GM19467 (cell line): ENCODE measurements around the gene CACNA1I.

Source experiments
- ATAC-seq: cut with Tn5 transposase; IDR thresholded peaks from one replicate; pipeline ENCODE4 v1.9.1; 2021; ENCODE audit warnings: mild to moderate bottlenecking, moderate library complexity; ENCODE audit not compliant: unreplicated experiment

Gene CACNA1I

DNA sequence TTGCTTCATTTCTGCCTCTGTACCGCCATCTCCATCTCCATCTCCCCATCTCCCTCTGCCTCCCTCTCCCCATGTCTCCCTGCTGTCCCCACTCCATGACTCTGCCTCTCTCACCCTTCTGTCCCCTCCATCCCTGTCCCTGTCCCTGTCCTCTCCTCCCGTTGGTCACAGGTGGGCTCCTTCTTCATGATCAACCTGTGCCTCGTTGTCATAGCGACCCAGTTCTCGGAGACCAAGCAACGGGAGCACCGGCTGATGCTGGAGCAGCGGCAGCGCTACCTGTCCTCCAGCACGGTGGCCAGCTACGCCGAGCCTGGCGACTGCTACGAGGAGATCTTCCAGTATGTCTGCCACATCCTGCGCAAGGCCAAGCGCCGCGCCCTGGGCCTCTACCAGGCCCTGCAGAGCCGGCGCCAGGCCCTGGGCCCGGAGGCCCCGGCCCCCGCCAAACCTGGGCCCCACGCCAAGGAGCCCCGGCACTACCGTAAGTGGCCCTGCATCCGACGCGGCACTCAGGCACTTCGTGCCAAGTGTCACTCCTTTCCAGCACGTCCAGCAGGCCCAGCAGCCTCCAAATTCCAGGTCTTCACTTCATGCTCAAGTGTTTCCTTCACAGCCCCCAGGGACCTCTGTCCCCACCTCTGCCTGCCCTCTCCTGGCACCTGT lies 76.0 kb downstream of the CACNA1I start:
- no peak for ATAC-seq

DNA sequence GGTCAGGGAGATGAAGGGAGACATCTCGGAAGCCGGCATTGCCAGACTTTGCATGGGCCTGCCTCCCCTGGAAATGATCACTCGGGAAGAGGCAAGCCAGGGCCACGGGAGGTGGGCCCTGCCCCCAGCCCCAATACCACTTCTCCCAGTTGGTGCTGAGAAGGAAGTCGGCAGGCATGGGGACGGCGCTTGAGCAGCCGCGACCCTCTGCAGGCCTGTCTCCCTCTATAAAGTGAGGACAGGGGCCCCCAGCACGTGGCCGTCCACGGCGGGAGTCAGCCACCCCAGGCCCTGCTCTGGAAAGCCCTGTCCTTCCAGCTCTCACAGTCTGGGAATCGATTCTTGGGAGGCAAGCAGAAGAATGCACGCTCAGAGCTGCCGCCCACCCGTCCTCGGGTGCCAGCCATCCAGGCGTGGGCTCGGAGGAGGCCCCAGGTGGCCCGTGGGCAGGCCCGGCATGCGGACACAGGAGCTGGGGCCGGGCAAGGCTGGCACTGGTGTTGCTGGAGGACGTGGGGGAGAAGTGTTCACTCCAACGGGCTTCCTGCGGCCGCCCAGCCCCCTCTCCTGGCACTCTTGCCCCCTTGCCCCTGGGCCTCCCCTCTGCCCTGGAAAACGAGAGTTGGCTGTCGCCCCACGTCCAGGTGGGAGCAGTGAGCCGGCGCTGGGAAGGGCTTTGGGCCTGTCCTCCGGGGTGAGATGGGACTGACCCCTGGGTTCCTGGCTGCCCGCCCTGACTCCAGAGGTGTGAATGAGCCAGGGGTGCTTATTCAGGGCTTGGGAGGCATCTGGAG lies 77.5 kb downstream of the CACNA1I start:
- no peak for ATAC-seq

DNA sequence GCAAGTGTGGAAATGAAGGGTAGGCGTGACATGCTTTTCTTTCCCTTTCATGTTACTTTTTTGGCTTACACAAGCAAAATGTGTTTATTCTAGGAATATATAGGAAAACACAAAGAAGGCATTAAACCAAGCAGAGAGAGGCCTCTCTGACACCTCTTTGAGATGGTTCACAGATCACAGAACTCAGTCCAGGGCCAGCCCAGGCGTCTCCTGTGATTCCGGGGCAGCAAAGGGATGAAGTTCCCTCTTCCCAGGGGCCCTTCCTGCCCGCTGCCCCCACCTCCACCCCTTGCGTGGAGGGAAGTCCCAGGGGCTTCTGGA lies 78.0 kb downstream of the CACNA1I start:
- no peak for ATAC-seq

DNA sequence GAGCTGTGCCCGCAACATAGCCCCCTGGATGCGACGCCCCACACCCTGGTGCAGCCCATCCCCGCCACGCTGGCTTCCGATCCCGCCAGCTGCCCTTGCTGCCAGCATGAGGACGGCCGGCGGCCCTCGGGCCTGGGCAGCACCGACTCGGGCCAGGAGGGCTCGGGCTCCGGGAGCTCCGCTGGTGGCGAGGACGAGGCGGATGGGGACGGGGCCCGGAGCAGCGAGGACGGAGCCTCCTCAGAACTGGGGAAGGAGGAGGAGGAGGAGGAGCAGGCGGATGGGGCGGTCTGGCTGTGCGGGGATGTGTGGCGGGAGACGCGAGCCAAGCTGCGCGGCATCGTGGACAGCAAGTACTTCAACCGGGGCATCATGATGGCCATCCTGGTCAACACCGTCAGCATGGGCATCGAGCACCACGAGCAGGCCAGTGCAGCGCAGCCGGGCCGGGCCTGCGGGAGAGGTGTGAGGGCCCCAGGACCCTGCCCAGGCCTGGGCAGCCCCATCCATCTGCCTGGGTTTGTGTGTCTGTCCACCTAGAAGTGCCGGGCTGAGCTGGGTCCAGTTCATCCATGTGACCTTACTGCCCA lies 79.0 kb downstream of the CACNA1I start:
- ATAC-seq = no peak

DNA sequence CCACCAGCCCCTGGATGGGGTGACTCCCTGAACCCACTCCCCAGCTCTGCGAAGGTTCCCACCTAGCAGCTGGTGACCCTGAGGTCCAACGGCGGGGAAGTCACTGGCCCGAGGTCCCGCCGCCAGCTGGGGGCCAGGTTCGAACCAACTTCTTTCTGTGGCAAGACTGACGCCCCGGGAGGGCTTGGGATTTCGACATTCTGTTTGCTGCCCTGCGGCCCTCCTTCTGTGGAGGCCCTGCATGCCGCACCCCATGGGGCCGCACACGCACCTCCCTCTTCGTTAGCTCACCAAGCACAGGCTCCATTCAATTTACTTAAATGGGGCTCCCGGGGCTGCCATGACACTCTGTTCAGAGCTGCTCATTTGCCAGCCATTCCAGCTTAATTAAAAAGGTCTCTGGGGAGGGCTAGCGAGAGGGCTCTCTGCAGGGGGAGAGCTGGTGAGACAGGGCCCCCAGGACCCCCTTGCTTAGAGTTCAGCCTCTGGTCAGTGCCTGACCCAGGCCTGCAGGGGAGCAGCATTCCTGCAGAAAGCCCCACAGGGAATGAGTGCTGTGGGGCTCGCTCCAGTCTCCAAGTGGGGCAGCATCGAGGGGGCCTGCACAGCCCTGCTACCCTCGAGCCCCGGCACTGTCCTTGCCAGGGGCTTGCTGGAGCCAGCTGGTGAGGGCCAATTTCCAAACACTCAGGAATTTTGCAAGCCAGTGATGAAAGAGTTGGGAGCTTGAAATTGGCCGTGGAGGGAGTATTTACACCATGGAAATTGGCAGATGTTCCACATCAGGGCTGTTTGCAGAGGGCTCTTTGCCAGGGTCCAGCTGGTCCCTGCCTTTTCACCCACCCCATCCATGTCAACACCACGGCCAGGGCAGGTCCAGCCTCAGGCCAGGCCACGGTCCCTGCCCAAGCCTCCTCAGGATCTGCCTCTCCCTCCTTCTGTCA lies 80.8 kb downstream of the CACNA1I start:
- ATAC-seq = no peak

DNA sequence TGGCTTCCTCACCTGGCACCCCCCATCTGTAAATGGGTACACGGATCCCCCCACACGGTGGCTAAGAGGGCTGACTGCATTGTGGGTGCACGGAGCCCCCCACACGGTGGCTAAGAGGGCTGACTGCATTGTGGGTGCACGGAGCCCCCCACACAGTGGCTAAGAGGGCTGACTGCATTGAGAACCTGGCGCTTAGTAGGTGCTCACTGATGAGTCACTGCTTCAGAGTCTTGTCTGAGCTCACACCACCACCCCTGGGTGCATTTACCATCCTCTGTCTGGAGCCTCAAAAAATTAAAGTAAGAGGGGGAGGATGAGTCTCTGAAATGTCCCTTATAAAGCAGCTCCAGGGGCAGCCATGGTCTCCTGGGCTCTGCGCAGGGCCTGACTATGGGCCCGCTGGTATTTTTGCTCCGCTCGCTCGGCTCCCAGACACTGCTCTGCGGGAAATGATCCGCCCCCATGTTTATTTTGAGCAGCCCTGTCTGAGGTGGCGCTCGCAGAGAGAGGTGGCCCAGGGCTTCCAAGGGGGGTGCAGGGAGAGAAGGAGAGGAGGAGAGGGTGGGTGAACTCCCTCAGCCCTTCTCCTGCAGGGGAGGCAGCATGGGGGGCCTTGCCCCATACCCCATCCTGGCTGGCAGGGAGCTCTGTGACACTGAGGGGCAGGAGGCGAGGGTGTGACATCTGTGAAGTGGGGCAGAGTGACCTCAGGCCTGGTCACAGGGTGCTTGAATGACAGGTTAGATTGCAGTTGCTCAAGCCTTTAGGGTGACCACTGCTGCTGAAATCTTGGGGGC lies 82.6 kb downstream of the CACNA1I start:
- no peak for ATAC-seq

DNA sequence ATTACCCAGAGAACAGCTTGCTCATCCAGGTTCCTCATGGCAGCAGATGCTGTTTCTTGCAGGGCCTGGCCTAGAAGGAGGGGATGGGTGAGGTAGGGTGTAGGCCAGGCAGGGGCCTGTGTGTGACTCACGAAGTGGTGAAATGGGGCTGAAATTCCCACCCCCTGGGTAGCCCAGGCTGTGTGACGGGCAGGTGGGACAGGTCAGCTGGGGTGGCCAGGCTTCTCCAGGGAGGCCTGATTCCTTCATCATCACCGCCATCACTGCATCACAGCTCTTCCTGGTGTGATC lies 83.2 kb downstream of the CACNA1I start:
- ATAC-seq = no peak

DNA sequence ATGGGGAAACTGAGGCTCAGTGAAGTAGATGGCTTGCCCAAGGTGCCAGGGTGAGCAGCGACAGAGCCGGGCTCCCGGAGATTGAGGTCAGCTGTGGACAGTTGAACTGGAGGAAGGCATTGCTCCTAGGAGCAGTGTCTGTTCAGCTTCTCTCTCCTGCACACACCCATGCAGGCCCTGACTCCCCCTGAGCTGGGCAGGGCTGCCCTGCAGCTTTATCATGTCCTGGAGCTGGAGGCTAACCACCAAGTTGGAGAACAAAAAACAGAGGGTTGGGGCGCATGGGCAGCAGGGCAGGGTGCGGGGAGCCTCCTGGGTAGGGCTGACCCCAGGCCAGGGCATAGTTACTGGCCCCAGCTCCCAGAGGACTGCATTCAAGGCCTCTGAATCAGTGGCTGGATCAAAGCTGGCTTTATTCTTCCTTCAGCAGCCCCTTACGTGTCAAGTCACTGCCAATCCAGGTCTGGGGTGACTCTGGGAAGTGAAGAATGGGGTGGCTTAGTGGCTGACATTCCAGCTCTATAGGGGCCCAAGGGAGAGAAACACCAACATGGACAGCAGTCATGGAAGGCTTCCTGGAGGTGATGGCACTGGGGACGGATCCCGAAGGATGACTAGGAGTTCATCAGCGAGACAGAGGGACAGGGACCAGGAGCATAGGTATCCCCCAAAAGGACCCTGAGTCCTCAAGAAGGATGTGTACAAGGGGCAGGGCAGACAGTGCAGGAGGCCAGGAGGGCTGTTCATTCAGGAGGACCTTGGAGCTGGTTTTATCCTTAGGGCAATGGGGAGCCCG lies 83.8 kb downstream of the CACNA1I start:
- no peak for ATAC-seq

DNA sequence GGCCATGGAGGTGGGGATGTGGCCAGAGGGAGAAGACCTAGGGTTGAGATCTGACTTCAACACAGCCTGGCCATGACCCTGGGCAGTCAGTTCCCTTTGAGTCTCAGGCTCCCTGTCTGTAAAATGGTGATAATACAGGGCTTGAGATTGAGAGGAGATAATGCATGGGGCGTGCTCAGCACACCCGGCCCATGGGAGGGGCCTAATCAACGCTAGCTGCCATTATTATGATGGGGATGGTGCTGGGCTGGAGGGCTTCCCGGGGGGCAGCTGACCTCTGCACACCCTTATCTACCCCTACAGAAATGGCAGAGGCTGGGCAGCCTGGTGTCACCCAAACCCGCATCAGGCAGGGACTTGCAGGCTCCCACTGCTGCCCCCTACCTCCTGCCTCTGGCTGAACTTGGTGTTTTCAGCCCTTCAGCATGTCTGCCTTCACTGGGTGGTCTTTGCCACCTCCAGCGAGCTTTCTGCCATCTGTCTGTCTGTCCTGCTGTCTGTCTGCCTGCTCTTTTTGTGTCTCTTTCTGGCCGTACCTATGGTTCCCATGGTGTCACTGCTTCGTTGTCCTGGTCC lies 84.5 kb downstream of the CACNA1I start:
- ATAC-seq = no peak

DNA sequence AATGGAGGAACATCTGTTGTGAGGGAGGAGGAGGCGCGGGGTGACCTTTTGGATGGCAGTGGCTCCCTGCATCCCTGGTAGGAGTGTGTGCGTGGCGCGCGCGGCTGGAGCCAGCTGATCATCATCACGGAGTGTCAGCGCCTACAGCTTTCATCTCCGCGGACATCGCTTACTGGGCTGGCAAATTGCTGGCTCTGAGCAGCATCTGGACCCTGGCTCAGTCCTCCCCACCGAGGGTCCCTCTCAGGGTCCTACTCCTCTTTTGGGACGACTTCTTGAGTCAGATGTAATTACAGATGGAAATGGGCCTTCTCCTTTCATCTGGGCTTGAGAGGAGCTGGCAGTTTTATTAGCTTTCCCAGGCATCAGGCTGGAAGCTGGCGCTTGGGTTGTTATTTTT lies 85.3 kb downstream of the CACNA1I start:
- no peak for ATAC-seq

DNA sequence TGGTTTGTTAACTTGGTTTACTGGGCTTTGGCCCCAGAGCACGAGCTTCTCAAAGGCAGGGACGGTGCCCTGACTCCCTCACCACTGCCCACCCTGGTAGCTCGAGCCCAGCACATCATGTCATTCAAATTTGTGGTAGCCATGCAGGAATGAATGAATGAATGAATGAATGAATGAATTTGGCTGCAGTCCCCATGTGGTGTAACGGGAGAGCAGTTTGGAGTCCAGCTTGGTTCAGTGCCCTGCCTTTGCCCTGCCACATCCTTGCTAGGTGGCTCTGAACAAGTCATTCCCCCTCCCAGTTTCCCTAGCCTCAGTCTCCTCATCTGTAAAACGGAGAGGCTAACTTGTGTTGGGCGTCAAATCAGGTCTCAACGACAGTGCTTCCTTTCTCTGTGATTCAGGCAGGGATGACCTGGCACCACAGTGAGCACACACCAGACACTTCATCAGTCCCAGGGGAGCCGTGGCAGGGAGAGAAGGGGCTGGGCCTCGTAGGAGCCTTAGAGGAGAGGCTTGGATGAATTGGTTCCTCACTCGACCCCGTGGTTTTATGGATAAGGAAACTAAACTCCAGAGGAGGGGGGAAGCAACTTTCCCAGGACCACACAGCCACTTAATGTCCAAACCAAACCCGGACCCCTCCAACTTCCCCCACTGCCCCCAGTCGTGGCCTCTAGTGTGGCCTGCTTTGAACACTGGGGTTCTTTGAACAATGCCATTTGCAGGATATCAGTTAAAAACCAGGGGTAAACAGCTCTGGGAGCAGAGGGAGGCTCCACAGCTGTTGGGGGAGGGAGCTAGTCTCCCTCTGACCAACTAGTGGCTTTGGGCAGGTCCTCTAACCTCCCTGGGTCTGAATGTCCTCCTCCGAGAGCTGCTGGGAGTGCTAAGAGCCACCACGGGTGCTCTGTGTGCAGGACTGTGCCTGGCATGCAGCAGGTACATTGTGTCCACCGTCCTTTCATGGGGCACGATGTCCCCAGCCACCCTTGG lies 86.2 kb downstream of the CACNA1I start:
- ATAC-seq = no peak

DNA sequence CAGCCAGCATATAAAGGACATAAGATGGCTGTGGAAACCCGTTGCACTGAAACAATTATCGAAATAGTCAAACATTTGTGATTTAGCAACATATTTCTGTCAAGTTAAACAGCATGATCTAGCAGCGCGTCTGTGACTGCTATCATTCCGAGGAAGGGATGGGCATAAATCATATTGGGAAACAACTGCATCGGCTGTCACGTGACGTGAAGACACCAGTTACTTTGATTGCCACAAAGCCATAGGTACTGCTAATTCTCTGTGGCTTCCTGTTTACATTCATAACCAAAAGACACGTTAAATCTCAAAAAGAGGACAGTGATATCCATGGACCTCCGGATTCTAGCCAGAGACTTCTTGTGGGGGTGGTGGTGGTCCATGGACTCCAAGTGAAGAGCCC lies 87.8 kb downstream of the CACNA1I start:
- no peak for ATAC-seq

DNA sequence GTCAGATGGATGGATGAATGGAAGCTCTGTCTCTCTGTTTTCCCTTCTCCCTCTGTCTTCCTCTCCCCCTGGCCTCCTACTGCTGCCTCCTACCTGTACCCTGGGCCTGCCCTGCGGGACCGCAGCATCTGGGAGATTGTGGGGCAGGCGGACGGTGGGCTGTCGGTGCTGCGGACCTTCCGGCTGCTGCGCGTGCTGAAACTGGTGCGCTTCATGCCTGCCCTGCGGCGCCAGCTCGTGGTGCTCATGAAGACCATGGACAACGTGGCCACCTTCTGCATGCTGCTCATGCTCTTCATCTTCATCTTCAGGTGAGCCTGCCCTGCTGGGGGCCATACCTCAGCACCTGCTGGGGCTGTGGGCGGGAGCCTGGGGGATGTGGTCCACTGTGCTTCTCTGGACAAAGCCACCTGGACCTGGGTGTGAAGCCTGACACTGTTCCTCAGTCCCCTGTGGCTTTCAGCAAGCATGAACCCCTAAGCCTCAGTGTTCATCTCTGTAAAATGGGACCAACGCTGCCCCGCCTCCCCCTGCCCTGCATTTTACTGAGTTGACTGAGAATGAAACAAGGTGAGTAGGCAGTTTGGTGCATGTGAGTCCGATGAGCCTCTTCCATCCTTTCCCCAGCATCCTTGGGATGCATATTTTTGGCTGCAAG lies 88.4 kb downstream of the CACNA1I start:
- ATAC-seq = no peak

DNA sequence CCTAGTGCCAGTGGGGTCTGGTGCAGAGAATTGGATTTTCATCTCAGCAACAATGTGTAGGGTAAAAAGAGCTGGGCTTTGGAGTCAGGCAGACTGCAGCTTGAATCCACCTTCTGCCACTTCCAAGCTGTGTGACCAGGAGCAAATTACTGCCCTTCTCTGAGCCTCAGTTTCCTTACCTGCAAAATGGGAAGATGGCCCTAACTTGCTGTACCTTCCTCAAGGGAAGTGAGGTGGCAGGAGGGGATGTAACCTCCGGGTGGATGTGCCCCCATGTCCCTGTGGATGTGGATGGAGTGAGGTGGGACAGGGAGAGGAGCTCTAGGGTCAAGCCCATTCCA lies 90.9 kb downstream of the CACNA1I start:
- no peak for ATAC-seq

DNA sequence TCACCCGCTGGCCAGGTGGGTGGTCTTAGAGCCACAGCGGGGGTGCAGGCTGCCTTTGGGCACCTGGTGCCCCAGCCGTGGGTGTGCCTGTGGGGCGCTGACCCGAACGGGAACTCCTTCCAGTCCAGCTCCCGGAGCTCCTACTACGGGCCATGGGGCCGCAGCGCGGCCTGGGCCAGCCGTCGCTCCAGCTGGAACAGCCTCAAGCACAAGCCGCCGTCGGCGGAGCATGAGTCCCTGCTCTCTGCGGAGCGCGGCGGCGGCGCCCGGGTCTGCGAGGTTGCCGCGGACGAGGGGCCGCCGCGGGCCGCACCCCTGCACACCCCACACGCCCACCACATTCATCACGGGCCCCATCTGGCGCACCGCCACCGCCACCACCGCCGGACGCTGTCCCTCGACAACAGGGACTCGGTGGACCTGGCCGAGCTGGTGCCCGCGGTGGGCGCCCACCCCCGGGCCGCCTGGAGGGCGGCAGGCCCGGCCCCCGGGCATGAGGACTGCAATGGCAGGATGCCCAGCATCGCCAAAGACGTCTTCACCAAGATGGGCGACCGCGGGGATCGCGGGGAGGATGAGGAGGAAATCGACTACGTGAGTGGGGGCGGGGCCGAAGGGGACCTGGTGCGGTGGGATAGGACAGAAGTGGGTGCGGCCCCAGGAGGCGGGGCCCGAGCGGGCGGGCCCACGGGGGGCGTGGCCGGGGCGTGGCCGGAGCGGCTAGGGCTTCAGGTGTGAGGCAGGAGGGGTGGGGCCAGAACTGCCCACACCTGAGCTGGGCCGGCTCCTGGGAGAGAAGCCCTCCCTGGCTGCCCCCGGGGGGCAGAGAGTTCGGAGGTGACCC lies 91.5 kb downstream of the CACNA1I start:
- no peak for ATAC-seq

DNA sequence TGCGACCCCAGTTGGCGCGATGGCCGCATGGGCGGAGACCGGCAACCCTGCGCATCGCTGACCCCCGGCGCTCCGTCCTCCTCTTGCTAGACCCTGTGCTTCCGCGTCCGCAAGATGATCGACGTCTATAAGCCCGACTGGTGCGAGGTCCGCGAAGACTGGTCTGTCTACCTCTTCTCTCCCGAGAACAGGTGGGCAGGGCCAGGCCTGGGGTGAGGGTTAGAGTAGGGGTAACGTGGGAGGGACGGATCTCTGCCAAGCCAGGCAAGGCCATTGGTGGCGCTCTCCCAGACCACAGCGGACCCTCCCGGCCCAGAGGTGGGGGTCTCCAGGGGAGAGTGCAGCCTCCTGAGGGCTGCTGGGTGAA lies 92.1 kb downstream of the CACNA1I start:
- ATAC-seq = no peak

DNA sequence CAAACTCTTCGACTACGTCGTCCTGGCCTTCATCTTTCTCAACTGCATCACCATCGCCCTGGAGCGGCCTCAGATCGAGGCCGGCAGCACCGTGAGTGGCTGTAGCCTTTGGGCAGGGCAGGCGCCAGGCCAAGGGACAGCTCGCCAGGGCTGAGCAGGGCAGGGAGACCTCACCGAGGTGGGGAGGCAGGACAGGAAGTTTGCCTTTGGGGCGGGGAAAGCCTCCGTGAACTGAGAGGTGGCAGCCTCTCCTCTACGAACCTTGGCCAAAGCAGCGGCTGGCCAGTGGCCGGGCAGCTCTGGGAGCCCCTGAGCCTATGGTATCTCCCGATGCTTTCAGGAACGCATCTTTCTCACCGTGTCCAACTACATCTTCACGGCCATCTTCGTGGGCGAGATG lies 93.2 kb downstream of the CACNA1I start:
- no peak for ATAC-seq
